HG03457 (cell line): ENCODE results near the gene SNAP29.
"Not testable (repeated sequence)": the region's sequence is repeated elsewhere in the genome, so short reads cannot be mapped to it uniquely, and the experiment has no call there.

Source experiments
- ATAC-seq: cut with Tn5 transposase; IDR thresholded peaks from one replicate; pipeline ENCODE4 v1.9.1; 2021; ENCODE audit warnings: moderate number of reproducible peaks; ENCODE audit not compliant: unreplicated experiment

SNAP29 gene

GRCh38 chr22:20834206-20834605, 24.6 kb upstream of the SNAP29 start:
- no peak for ATAC-seq

DNA sequence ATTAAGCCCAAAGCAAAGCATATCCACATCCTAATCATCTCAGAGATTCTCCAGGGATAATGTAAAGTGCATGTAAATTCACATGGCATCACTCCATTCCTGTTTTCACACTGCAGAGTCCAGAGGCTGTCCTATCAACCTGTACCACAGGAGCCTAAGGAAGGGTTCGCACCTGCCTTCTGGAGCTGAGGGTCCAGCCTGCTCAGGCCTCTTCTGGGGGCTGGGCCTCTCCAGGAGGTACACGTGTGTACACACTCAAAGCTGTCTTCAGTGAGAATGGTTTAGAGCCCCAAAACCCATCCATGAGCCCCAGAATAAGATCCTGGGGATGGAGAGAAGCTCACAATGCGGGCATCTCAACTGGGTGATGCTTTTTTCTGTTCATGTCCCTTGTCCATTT, 24.1 kb upstream of the SNAP29 start:
- ATAC-seq: no peak

DNA sequence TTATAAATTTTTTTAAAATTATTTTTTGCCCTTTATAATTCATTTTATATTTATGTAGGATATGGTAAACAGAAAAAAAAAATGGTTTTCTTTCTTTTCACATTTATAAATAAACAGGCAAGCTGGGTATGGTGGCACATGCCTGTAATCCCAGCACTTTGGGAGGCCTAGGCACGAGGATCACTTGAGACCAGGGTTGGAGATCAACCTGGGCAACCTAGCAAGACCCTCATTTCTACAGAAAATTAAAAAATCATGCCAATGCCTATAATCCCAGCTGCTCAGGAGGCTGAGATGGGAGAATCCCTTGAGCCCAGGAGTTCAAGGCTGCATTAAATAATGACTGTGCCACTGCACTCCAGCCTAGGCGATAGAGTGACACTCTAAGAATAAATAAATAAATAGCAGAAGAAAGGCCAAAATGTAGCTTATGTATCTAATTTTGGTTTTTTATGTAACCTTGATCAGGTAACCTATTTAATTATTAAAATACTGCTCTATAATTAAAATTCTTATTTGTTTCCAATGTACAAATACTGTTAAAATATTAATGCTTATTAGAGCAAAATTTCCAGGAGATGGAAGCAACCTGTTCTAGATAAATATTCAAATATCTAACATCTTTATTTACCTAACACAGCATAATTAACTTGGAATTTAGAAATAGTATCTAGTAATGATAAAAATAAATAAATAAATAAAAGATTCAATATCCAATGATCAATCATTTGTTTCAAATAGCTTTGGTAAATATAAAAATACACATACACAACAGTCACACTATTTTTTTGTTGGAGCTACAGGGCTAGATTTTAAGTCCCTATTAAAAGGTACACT, 21.6 kb upstream of the SNAP29 start:
- no peak for ATAC-seq

- ATAC-seq: not testable (repeated sequence)
These were observed 19.5 kb upstream of the SNAP29 start for GRCh38 chr22:20839354-20839753.

DNA sequence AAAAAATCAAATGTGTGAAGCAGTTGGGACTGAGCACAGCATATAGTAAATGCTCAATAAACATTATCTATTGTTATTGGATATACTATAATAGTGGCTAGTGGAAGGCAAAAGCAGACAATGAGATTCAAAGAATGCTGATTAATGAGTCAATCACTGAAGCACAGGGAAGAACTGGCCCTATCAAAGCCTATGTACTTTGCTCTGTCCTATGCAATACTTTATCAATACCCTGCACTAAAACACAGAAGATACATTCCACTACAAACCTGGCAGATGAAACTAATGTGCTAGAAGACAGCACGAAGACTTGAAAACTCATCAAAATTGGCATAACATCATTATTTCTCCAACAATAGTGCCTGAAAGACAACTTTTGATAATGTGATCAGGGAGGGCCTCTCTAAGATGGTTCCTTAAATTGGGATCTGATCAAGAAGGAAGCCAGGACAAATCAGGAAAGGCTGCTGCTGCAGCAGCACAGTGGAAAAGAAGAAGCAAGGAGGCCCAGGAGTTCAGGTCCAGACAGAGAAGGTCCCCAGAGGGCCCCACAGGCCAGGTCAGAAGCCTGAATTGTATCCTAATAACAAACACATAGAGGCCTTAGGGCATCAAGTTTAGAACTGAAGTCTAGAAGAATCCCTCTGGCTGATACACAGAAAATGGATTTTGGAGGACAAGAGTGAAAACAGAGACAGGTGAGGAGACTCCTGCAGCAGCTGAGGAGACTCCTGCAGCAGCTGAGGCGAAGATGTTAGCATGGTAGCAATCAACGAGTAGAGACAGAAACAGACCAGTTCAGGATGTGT, 18.8 kb upstream of the SNAP29 start:
- no peak for ATAC-seq

DNA sequence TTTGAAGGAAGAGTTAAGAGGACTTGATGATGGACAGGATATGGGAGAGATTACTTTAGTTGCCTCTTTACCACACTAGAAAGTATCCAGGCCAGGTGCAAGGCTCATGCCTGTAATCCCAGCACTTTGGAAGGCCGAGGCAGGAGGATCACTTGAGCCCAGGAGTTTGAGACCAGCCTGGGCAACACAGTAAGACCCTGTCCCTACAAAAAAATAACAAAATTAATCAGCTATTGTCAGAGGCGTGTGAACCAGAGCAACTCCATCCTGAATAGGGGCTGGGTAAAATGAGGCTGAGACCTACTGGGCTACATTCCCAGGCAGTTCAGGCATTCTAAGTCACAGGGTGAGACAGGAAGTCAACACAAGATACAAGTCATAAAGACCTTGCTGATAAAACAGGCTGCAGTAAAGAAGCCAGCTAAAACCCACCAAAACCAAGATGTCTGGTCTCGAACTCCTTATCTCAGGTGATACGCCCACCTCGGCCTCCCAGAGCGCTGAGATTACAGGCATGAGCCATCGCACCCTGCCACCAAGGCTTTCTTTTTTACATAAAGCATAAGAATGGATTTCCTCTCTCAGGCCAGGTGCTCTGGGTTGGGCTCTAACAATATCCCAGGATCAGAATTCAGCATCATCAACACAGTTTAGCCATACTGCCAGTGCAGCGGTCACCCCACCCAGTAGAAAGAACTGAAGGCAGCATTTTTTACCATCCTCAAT, 18.0 kb upstream of the SNAP29 start:
- ATAC-seq: no peak

DNA sequence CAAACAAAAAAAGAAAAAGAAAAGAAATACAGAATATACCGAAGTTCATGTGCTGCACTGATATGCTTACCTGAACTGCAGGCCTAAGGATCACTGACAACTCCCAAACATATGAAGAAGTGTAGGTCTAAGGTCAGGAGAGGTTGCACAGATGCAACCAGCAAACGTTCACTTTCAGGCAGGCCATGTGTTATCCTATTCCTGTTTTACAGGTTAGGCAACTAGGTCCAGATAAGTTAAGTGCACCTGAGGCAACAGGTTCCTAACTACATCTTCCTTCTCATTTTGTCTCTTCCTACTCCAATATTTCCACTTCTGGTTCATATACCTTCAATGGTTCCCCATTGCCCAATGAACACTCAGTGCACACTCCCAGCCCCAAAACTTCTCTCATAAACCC, 15.3 kb upstream of the SNAP29 start:
- ATAC-seq: no peak

DNA sequence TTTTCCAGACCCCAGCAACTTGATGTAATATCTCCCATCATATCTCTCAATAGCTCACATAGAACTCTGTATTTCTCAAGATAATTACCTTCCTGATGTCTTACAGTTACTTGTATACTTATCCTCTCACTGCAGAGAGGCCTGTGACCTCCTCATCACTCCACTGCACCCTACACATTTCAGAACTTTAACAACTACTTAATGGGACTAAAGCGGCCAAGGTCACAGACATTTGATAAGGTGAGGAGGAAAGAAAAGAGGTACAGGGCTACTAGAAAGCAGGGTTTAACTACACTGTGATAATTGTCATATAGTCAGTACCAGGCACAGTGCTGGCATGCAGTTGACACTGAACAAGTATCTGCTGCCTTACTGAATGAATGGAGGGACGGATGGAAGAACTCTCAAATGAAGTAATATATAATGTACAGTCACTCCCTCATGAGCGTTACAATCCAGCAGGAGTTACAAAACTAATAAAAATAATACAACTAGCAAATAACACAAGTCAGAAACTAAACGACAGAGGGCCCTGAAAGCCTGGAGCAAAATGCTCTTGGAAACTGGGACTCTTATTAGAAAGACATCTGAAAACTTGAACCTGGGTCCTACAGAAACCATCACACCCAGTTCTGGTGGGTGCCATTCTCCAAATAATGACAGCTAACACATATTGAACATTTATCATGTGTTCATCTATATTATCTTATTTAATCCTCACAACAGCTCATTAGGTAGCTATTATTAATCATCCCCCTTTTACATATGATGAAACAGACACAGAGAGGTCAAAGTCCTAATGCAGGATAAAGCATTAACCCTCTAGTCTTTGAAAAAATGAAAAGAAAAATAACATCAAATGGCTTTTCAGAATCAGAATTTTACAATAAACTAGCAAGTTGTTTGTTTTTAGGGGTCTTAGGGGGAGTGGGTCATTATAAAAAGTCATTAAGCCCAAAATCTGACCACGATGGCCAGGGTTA, 14.5 kb upstream of the SNAP29 start:
- ATAC-seq: no peak

DNA sequence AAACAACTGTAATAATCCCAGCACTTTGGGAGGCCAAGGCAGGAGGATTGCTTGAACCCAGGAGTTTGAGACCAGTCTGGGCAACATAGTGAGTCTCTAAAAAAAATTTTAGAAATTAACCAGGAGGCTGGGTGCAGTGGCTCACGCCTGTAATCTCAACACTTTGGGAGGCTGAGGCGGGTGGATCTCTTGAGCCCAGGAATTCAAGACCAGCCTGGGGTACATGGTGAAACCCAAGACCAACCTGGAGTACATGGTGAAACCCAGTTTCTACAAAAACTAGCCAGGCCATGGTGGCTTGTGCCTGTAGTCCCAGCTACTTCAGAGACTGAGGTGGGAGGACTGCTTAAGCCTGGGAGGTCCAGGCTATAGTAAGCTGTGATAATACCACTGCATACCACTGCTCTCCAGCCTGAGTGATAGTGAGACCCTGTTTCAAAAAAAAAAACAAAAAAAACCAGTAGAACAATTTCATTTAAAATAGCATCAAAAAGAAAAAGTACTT, 11.4 kb upstream of the SNAP29 start:
- no peak for ATAC-seq

- ATAC-seq: no peak
These were observed 6.7 kb upstream of the SNAP29 start for GRCh38 chr22:20852076-20852475.

DNA sequence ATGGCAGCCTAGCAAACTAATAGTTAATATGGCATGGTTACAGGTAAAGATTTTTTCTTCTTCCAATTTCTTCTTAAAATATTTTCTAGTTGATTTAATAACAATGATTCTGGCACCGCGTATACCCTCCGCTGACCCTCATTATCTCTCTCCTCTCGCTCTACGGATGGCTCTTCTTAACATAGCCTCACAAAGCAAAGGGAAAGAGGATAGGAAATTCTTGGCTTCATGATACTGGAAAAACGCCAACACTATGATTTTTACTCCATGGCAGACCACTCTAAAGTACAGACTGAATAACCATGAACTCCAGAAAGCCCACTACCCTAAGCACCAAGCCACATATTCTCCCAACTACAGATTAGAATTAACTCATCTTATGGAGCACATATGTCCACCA, 6.3 kb upstream of the SNAP29 start:
- no peak for ATAC-seq

DNA sequence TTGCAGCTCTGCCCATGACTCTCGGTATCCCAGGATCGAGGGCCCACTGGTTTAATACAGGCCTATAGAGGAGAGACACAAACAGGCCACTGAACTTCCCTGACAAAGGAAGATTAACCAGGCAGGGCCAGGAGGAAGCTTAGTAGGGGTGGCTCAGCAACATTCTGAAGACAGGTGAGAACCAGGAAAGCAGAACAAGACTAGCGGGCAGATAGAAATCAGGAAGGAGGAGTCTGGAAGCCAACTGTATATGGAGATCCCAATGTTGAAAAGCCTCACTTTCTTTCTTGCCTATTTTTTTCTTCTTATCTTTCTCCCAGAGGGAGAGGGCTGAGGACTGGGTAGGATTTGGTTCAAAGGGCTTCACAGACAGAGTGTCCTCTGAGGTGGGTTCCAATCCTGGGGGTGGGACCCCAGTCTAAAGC, 5.6 kb upstream of the SNAP29 start:
- ATAC-seq: no peak

DNA sequence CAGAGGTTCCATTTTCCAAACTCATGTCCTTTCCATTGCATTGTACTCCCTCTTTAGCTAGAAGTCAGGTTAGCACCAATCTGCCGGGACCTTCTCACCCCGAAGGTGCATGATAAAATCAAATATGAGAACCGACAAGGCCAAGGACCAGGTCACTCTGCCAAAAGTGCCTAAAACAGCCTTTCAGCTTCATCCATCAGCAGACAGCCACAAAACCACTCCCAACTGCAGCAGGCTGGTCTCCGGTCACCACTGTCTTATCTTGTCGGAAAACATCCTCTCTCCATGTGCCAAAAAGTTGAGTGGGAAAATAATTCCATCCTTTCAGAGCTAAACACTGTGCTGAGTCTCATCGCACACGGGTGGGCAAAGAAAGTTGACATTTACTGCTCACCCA, 1.6 kb upstream of the SNAP29 start:
- ATAC-seq: no peak

GRCh38 chr22:20857838-20858614, 781 bp upstream of the SNAP29 start:
- peak; percentile 44 for ATAC-seq

- ATAC-seq: no peak
These were observed 808 bp downstream of the SNAP29 start for GRCh38 chr22:20859615-20860014.

GRCh38 chr22:20862540-20862939, 3.7 kb downstream of the SNAP29 start:
- no peak for ATAC-seq

DNA sequence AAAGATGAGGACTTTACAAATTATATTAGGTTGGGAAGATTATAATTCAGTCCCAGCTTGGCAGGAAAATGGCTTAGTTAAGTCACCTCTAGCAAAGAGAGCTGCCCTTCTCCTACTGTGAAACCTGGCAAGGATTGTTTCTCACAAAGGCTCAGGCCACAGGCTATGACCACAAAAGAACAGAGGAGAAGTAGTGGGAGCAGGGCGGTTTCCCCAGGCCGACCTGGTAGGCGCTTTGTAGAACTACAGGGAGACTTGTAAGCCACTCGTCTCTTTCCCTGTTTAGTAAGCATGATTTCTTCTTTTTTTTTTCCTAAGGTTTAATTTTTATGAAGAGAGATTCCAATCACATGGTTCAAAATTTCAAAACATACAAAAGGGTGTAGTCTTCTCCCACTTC, 4.6 kb downstream of the SNAP29 start:
- no peak for ATAC-seq

- no peak for ATAC-seq
These were observed 5.5 kb downstream of the SNAP29 start for GRCh38 chr22:20864186-20864908.

- ATAC-seq: no peak
These were observed 6.5 kb downstream of the SNAP29 start for GRCh38 chr22:20865331-20865730.
